PC-3 (cell line): Measurements from ENCODE around the gene ACER3. TPM values are rescaled to one million over a fixed set of nuclear protein-coding genes. Genes with fewer than 3 reads are reported as not detected.

Source experiments
- ATAC-seq: fragments of 200-7000 bp; cut with Tn5 transposase; 2 replicates; pipeline ENCODE4 v1.9.1; 2020; ENCODE audit warnings: mild to moderate bottlenecking, moderate library complexity
- BruUV-seq: library from RNA; stranded (reverse); fragments of 400-500 nt; replicated peaks from 2 replicates; lab custom pipeline; 2021; lab: Mats Ljungman, UMichigan
- CTCF ChIA-PET: fragments of 300-600 bp; sonication (Branson Sonifier 250); formaldehyde crosslinking; loops from one replicate; lab custom pipeline; 2022; ENCODE audit warnings: antibody characterized with exemption; lab: Charles Lee
- POLR2A ChIA-PET: fragments of 300-600 bp; sonication (Branson Sonifier 250); formaldehyde crosslinking; loops from one replicate; lab custom pipeline; 2022; ENCODE audit warnings: antibody characterized with exemption; ENCODE audit not compliant: unreplicated experiment; lab: Charles Lee
- DNase-seq: peaks from one replicate; pipeline ENCODE4 v3.0.0-alpha.2; 2015
- H2AFZ ChIP-seq: fragments of 300-600 bp; sonication (generic); 2 replicates; pipeline ENCODE4 v1.6.0; 2016; ENCODE audit warnings: antibody characterized with exemption, low read length
- H3F3A ChIP-seq: fragments of 300-600 bp; sonication (generic); one replicate; pipeline ENCODE4 v1.6.0; 2017; ENCODE audit warnings: antibody characterized with exemption, low read length, control low read depth, mild to moderate bottlenecking; ENCODE audit not compliant: unreplicated experiment
- H3K27ac ChIP-seq: fragments of 300-600 bp; sonication (generic); 2 replicates; pipeline ENCODE4 v1.5.1; 2016; ENCODE audit warnings: mild to moderate bottlenecking, low read length
- H3K27me3 ChIP-seq: fragments of 300-600 bp; sonication (generic); 2 replicates; pipeline ENCODE4 v1.6.1; 2016; ENCODE audit warnings: low read length, mixed read lengths
- H3K36me3 ChIP-seq: fragments of 300-600 bp; sonication (generic); 2 replicates; pipeline ENCODE4 v1.6.1; 2016; ENCODE audit warnings: low read depth, mixed run types, low read length, mixed read lengths
- H3K4me1 ChIP-seq: fragments of 300-600 bp; sonication (generic); 2 replicates; pipeline ENCODE4 v1.5.1; 2016; ENCODE audit warnings: low read length; ENCODE audit not compliant: insufficient read depth
- H3K4me2 ChIP-seq: fragments of 300-600 bp; sonication (generic); 2 replicates; pipeline ENCODE4 v1.6.0; 2016; ENCODE audit warnings: low read length
- H3K4me3 ChIP-seq: fragments of 300-600 bp; sonication (generic); 2 replicates; pipeline ENCODE4 v1.5.1; 2016; ENCODE audit warnings: mild to moderate bottlenecking, low read length, mixed read lengths
- H3K79me2 ChIP-seq: fragments of 300-600 bp; sonication (generic); 2 replicates; pipeline ENCODE4 v1.6.1; 2017; ENCODE audit warnings: low read length, mixed read lengths
- H3K9ac ChIP-seq: fragments of 300-600 bp; sonication (generic); 2 replicates; pipeline ENCODE4 v1.6.0; 2016; ENCODE audit warnings: mild to moderate bottlenecking, low read length
- H3K9me2 ChIP-seq: fragments of 300-600 bp; sonication (generic); replicated peaks from 2 replicates; pipeline ENCODE4 v1.6.1; 2016; ENCODE audit warnings: mixed run types, low read length, mixed read lengths
- H3K9me3 ChIP-seq: fragments of 300-600 bp; sonication (generic); 2 replicates; pipeline ENCODE4 v1.6.1; 2016; ENCODE audit warnings: low read length, mixed read lengths
- H4K20me1 ChIP-seq: fragments of 300-600 bp; sonication (generic); 2 replicates; pipeline ENCODE4 v1.6.1; 2016; ENCODE audit warnings: low read length, mixed read lengths
- CTCF ChIP-seq: fragments of 300-600 bp; sonication (generic); conservative IDR thresholded peaks from 2 replicates; pipeline ENCODE4 v1.5.1; 2017; ENCODE audit warnings: antibody characterized with exemption, low read depth, mild to moderate bottlenecking, low read length
- EZH2 ChIP-seq: fragments of 300-600 bp; sonication (generic); IDR thresholded peaks from one replicate; pipeline ENCODE4 v1.6.1; 2017; ENCODE audit warnings: antibody characterized with exemption, mild to moderate bottlenecking, low read length; ENCODE audit not compliant: unreplicated experiment
- EZH2phosphoT487 ChIP-seq: fragments of 300-600 bp; sonication (generic); IDR thresholded peaks from 2 replicates; pipeline ENCODE4 v1.6.1; 2018; ENCODE audit warnings: mild to moderate bottlenecking, antibody characterized with exemption, low read length, borderline replicate concordance
- intact Hi-C: fragments of 100-400 bp; cut with micrococcal nuclease; formaldehyde crosslinking; loops from 2 replicates; pipeline ENCODE4 v1.9.0; 2023
- total RNA-seq: library from RNA; depleted of rRNA; stranded (reverse); fragments of >200 nt; gene quantifications from 2 replicates; pipeline ENCODE4 v1.2.3, GENCODE V29; 2014

Gene ACER3
- total RNA-seq, 1 experiment from 2014 or later = 17.3 TPM

GRCh38 chr11:77056814-77057402 is 196.2 kb downstream of the ACER3 start:
- intact Hi-C loops = no loop called here
- H2AFZ ChIP-seq = no peak overlapping the region

GRCh38 chr11:77057938-77058474 is 197.3 kb downstream of the ACER3 start:
- CTCF ChIA-PET = no interaction called here
- intact Hi-C loops = no loop called here
- BruUV-seq = no TSS peak

More at GRCh38 chr11:77056814-77057402, 196.2 kb downstream of the ACER3 start:
- Histone ChIP-seq H3K27me3 (no peaks in the 10 kb centered on the region), H4K20me1 (no peaks in the 10 kb centered on the region), H3K4me3 (no peak overlapping the region), H3K9ac (no peak overlapping the region), H3K27ac (no peak overlapping the region), H3K79me2 (no peaks in the 10 kb centered on the region), H3K36me3 (no peaks in the 10 kb centered on the region), H3K9me3 (peaks cover 15% of the 10 kb centered on the region; the same call in 1 of the 2 replicates), H3K4me1 (no peaks in the 10 kb centered on the region; the same call in 1 of the 2 replicates), H3F3A (no peaks in the 10 kb centered on the region), H3K9me2 (no peaks in the 10 kb centered on the region), H3K4me2 (no peak overlapping the region)
- TF ChIP-seq CTCF (no peak), EZH2phosphoT487 (no peak), EZH2 (no peak)
- ChIA-PET POLR2A (no interaction called here), CTCF (no interaction called here)
- BruUV-seq = no TSS peak
- DNase-seq = no peak
- ATAC-seq = no peak

More at GRCh38 chr11:77057938-77058474, 197.3 kb downstream of the ACER3 start:
- DNase-seq (no peak), ATAC-seq (no peak)
- no peaks in the 10 kb centered on the region for H3K27me3 ChIP-seq
- no peak overlapping the region for H3K27ac ChIP-seq
- TF ChIP-seq EZH2phosphoT487 (no peak), EZH2 (no peak), CTCF (no peak)
- H3K4me1 ChIP-seq = no peaks in the 10 kb centered on the region; the same call in 1 of the 2 replicates
- H3F3A ChIP-seq = no peaks in the 10 kb centered on the region
- no peaks in the 10 kb centered on the region for H4K20me1 ChIP-seq
- no peak overlapping the region for H2AFZ ChIP-seq
- no peak overlapping the region for H3K4me2 ChIP-seq
- H3K9ac ChIP-seq = no peak overlapping the region
- H3K36me3 ChIP-seq = no peaks in the 10 kb centered on the region
- H3K9me2 ChIP-seq = no peaks in the 10 kb centered on the region
- POLR2A ChIA-PET = no interaction called here
- no peaks in the 10 kb centered on the region for H3K79me2 ChIP-seq
- H3K4me3 ChIP-seq = no peak overlapping the region
- peaks cover 15% of the 10 kb centered on the region; the same call in 1 of the 2 replicates for H3K9me3 ChIP-seq
